ENCODE data around the gene SIT1.

SIT1 gene, protein sequence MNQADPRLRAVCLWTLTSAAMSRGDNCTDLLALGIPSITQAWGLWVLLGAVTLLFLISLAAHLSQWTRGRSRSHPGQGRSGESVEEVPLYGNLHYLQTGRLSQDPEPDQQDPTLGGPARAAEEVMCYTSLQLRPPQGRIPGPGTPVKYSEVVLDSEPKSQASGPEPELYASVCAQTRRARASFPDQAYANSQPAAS

GRCh38 chr9:35650341-35651158, at the start of gene SIT1:
Gene SIT1, minus strand, starts transcription at chr9:35650931. Its CDS starts 78 bp downstream, at chr9:35650853.
- DNase-seq, result no peak

- DNase-seq, result no peak
These were observed 49.3 kb upstream of the SIT1 start for GRCh38 chr9:35700031-35700430.

- DNase-seq, result no peak
These were observed 47.5 kb upstream of the SIT1 start for GRCh38 chr9:35698231-35698630.

GRCh38 chr9:35697486-35697885, 46.8 kb upstream of the SIT1 start:
- no peak for DNase-seq

GRCh38 chr9:35696520-35697215, 45.9 kb upstream of the SIT1 start:
- peak in 1 of 2 donors; percentile 6 for DNase-seq

- no peak for DNase-seq
These were observed 45.2 kb upstream of the SIT1 start for GRCh38 chr9:35695943-35696401.

GRCh38 chr9:35691757-35692301, 41.1 kb upstream of the SIT1 start:
- DNase-seq, result no peak

DNA sequence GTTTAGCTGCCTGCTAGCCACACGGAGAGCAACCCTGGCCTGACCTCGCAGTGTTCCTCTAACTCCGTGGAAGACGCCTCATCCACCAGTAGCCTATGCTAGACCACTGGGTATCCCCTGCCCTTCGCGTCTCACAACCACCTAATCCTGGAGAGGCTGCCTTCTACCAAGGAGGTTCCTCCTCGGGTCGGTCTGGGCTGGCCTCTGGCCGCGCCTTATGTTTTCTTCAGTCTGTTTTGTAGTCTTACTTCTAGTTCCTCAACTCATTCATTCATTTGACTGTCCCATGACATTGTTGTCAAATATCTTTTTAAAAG, 40.6 kb upstream of the SIT1 start:
- DNase-seq, result no peak

DNA sequence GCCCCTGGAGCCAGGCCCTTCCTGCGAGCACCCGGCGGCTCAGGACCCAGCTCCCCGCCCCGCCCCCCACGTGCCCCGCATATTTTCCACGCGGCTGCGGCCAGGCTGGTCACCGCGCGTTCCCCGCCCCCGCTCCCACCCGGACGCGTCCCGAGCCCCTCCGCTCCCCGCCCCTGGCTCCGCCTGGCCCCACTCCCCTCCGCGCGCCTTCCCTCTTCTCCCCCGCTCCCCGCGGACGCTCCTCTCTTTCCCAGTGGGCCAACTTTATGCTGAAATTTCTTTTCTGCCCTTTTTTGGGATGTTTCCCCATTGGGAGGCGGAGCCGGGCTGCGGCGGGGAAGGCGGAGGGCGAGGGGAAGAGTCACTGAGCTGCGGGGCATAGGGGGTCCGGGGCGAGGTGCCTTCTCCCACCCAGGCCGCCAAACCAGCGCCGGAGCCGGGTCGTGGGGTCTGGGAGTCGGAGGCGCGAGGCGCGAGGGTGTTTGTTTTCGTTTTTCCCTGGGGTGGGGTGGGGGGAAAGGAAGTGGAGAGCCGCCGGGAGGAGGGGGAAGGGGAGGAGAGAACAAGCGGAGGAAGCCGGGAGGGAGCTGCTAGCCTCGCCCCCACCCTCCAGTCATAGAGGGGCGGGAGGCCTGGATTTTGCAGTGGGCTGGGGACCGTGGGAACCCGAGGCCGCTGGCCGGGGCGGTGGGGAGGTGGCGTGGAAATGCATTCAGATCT, 40.0 kb upstream of the SIT1 start:
- peak; percentile 31 to 55 for DNase-seq

GRCh38 chr9:35690294-35690613, 39.5 kb upstream of the SIT1 start:
- peak in 1 of 2 donors; percentile 31 for DNase-seq

- no peak for DNase-seq
These were observed 39.0 kb upstream of the SIT1 start, which contains the start of gene TPM2 for GRCh38 chr9:35689542-35690293. Gene TPM2, minus strand, starts transcription at chr9:35689925. Its CDS starts 108 bp downstream, at chr9:35689817.

DNA sequence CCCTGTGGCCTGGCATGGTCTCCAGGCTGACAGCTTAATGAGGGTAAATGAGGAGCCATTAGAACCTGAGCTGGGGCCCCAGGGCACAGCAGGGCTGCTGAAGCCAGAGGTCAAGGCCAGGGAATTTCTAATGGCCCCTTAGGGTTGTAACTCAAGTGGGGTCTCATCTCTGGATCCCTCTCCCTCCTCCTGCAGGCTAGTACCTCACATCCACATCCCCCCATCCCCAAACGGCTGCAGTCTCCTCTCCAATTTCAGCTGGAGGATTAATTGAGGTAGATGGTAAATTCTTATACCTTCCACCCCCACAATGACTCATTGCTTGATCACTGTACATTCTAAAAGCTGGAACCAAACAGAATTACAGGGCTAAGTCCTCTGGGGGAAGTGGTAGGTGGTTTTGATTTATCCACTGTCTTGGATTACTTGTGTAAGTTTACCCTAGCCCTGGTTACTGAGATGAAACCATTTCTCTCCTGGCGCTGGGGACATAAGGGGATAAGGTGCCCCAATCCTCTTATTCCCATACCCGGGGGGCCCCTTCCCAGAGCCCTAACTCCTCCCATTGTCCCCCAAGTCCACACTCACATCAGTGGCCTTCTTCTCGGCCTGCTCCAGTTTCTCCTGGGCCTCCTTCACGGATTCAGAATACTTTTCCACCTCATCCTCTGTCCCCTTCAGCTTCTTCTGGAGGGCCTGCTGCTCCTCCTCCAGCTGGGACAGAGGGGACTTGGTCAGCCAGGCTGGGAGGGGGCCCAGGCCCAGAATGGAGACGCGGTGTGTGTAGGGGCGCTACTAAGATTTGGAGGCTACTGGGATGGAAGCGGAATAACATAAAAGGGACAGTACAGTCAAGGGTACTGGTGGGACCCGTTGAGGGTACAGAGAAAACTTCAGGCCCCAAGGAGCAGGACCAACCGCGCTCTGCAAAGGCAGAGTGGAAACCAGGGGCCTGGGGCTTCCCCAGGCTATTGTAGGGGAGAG, 38.1 kb upstream of the SIT1 start:
- peak in 1 of 2 donors; percentile 2 for DNase-seq

DNA sequence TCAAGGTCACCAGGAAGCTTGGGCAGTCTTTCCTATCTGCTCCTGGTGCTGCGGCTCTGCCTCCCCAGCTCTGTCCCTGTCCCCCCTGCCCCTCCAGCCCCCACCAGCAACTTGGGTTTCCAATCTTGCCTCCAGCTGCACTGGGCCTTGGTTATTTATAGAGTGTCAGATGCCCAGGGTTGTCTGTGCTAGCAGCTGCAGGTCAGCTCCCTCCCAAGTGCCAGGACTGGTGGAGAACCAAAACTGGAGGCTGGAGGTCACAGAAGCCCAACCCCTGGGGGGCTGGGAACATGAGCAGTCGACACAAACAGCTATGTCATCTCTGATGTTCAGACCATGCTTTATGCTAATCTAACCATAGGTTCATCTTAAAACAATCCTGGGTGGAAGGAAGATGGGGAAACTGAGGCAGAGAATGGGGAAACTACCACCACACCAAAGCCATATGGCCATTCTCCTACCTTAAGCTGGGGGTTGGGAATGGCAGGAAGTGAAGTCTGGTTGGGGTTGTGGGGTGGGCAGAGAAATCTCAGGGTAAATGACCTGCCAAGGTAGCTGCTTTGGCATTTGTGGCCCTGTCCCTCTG, 37.3 kb upstream of the SIT1 start:
- no peak for DNase-seq

- no peak for DNase-seq
These were observed 36.6 kb upstream of the SIT1 start for GRCh38 chr9:35687306-35687705.

DNA sequence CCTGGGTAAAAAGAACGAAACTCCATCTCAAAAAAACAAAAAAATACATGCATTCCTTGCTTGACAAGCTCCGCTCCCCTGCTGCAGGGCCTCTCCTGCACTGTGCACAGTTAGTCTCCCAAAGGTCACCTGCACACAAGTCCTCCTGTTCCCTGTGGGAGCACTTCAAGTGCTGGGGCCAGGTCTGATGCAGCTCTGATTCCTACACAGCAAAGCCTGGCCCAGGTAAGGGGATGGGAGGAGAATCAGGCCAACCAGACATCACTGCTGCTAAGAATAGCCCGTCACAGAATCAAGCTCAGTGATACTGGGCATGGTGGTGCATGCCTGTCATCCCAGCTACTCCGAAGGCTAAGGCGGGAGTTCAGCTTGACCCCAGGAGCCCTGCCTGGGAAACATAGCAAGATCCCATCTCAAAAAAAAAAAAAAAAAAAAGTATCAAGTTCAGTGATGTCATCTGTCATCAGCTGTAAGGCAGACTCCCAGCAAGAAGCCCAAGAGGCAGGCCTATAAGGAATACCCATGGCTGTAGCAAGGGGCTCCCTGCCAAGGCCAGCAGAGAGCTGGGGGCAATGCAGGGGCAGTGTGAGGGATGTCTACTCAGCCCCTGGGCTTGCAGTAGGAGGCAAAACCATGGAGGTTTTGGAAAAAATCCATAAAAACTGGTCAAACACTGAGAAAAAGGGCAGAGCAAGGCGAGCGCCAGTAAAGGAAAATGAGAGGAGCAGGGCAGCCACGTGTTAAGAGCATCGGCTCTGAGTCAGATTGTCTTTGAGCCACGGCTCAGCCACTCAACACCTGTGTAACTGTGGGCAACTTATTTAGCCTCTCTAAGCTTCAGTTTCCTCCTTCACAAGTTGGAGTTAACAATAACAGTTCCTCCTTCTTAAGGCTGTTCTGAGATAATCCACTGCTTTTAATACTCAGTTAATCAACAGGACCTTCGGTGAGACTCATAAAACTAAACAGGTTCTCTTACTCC, 35.8 kb upstream of the SIT1 start:
- no peak for DNase-seq

- no peak for DNase-seq
These were observed 34.8 kb upstream of the SIT1 start for GRCh38 chr9:35685506-35685905.

DNA sequence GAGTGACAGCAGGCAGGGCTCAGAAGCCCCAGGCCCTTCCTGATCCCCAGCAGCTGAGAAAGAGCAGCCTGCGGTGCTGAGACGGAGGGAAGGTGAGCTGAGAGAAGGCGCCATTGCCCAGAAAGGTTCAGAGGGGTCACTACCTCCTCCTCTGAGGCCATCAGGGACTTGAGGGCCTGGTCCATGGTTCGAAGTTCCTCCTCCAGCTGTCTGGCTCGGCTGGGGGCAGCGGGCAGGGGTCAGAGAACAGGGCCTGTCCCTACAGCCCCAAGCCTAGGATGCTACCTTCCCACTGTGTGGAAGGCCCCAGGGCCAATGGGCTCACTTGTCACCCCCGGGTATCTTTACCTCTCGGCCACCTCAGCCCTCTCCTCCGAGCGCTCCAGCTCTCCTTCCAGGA, 34.2 kb upstream of the SIT1 start:
- no peak for DNase-seq

- no peak for DNase-seq
These were observed 32.6 kb upstream of the SIT1 start for GRCh38 chr9:35683323-35683722.
